HG02970 (cell line): Measurements from ENCODE around the gene MGRN1.
A peak's percentile ranks its signal among the peaks of the same experiment; 100 is the strongest.

Experiments used
- ATAC-seq: cut with Tn5 transposase; IDR thresholded peaks from one replicate; pipeline ENCODE4 v1.9.1; 2021; ENCODE audit warnings: mild to moderate bottlenecking, moderate library complexity, moderate number of reproducible peaks; ENCODE audit not compliant: unreplicated experiment, low FRiP score

MGRN1 gene

GRCh38 chr16:4603624-4604170 is 20.9 kb upstream of the MGRN1 start:
- ATAC-seq = no peak

DNA sequence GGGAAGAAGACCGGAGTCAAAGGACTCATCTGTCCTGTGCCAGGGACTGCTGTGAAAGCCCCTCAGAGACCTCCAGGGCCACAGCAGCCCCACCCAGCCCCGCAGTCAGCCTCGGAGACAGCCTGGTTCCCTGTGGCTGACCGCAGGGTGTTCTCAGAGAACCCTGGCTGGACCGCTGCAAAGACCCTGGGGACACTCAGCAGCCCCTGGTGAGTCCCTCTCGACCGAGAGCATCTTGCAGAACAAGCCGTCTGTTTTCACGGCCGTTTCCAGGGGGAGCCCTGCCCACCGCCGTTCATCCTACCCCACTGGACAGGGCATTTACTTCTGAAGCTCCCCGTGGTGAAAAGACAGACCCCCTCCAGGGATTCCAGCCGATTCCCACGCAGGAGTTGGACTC is 20.2 kb upstream of the MGRN1 start:
- no peak for ATAC-seq

- ATAC-seq = no peak
Observed at GRCh38 chr16:4606354-4606753, 18.3 kb upstream of the MGRN1 start.

DNA sequence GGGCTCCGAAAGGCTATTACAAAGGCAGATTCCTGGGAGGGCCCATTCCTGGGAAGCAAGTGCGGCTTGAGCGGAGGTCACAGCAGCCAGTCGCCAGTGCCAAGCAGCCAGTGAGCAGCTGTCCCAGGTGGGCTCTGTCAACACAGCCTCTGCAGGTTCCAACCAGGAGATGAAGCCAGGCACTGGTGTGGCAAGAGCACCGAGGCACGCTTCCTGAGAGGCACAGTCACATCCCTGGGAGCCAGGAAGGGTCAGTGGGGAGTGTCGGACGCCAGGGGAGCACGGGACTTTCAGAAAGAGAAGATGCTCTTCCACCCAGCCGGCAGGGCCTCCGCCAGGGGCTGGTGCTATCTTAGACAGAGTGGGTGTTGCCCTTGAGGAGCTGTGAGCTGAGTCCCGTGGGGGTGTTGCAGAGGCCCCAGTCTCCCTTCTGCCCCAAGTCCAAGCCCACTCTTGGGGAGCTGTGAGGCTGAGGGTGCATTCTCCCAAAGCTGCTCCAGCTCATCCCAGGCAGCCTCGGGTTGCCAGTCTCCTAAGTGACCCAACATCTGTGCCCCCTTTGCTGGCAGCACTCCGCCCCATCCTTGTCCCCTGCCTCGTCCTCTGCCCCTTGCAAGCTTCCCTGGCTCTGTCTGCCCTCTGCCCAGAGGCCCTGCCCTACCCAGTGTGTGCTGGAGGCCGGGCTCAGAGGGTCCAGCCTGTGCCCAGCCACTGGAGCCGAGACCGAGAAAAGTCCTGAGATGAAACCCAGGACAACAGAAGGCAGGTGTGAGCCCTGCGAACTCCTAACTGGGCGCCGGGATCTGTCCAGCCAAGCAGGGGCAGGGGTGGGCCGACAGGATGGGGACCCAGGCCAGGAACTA is 16.6 kb upstream of the MGRN1 start:
- ATAC-seq = no peak

GRCh38 chr16:4608704-4608980 is 16.0 kb upstream of the MGRN1 start:
- no peak for ATAC-seq

DNA sequence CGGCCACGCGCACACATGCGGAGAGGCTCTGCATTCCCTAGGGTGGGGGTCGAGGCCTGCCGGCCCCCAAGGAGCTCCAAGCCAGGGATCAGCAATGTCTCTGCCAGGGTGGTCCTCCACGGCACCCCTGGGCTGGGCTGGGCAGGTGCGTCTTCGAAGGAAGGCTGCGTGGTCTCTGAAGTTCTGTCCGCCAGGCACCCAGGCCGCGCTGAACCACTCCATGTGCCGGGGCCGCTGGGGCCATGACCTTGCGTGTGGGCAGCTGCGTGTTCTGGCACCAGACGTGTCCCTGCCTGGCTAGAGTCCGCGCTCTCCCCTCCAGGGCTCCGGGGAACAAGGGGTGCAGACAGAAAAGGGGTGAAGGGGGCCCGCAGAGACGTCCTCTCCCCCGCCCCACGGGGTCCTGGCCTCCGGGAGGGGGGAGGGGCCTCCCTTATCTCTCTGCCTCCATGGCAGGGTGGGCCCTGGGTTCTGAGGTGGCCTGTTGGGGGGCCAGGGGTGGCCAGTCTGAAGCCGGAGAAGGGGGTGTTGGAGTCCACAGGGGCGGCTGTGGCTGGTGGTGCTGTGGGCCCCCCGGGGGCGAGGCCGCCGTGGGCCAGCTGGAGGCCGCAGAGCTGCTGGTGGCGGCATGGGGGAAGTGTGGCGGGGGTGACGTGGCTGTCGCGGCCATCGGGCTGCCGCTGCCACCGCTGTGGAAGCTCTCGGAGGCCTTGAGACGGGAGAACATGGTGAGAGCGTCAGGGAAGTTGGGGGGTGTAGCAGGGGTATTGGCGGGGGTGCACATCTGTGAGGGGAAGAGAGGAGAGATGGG is 15.2 kb upstream of the MGRN1 start:
- no peak for ATAC-seq

GRCh38 chr16:4610011-4611005 is 14.3 kb upstream of the MGRN1 start:
- ATAC-seq = no peak

DNA sequence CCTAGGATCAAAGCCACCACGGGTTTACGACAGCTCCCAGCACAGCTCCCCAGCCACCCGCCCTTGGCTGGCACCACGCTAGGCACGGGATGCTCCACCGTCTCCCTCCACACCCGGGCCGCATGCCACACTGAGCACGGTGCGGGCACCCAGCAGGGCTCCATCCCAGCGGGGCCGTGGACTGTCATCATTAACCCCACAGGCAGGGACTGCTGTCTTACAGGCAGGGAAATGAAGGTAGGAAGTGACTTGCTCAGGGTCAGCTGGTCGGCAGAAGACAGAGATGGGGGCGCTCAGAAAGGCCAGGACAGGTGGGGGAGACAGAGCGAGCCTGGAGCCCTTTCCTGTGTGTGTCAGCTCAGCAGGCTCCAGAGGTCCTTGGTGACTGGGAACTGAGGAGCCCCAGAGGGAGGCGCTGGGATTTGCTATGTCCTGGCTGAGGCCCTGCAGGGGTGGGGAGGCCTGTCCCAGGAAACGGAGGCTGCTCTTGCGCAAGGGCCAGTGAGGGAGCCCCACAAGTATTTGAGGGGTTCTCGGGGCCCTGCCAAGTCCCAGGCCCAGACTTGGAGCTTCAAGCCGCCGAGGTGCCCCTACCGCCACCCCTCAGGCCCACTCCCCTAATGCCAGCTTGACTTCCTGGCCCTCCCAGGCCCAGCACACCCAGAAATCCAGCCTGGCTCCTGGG is 13.1 kb upstream of the MGRN1 start:
- no peak for ATAC-seq

GRCh38 chr16:4612474-4612931 is 12.1 kb upstream of the MGRN1 start:
- no peak for ATAC-seq

DNA sequence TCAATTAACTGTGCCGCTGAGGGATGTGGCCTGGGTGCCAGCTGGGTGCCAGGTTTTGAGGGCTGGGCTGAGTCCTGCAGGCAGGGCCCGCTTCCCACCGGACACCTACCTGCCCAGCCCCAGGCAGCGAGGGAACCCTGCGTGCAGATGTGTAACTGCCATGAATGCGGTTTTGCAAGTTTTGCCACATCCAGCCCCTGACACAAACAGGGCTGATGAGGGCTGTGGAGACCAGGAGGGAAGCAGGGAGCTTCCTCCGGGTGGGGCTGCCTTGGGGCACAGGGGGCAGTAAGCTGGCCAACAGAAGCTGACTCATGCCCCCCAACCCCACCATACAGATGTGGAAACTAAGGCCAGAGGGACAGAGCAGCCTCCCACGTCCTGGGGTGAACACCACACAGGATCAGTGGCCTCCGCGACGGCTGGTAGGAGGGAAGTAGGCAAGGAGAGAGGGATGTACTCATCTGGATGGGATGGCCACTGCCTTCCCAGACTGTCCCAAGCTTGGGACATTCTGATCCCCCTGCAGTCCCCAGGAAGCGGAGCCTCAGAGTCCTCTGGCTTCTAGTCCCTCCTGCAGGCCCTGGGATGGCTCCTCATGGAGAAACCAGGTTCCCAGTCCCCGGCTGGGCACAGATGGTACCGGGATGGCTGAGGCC is 11.5 kb upstream of the MGRN1 start:
- no peak for ATAC-seq

DNA sequence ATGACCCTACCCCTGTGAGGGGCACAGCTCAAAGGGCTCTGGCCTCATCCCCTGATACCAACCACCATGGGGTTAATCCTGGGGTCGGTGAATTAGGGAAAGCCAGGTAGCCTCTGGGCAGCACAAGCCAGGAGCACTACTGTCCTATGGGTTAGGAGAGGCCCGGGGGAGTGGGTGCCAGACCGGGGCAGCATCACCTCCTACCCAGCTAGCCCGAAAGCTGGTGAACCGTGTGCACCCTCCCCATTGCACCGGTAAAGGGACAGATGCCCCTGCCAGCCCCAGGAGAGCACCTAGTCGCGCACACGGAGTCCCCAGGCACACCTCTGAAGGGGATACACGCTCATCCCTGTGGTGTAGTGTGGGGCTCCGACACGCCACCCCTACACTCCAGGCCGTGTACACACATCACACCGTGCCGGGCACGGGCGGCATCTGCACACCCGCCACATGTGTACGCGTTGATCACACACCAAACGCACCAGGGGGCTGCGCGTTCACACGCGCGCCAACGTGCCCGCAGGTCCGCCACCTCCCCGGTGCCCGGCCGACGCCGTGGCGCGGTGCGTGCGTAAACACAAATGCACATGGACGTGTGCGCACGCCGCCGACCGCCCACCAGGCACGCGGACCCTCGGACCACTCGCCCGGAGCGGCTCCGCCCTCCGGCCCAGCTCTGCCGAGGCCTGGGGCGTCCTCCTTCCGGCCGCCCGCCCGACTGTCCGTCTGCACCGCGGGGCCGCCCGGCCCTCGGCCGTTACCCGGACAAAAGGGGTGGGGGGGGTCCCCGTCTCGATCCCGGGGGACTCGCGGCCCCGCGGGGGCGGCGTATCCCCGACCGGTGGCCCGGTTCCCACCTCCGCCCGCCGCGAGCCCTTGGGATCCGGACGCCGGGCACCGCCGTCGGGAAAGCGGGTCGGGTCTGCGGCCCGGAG is 10.7 kb upstream of the MGRN1 start:
- ATAC-seq = no peak

DNA sequence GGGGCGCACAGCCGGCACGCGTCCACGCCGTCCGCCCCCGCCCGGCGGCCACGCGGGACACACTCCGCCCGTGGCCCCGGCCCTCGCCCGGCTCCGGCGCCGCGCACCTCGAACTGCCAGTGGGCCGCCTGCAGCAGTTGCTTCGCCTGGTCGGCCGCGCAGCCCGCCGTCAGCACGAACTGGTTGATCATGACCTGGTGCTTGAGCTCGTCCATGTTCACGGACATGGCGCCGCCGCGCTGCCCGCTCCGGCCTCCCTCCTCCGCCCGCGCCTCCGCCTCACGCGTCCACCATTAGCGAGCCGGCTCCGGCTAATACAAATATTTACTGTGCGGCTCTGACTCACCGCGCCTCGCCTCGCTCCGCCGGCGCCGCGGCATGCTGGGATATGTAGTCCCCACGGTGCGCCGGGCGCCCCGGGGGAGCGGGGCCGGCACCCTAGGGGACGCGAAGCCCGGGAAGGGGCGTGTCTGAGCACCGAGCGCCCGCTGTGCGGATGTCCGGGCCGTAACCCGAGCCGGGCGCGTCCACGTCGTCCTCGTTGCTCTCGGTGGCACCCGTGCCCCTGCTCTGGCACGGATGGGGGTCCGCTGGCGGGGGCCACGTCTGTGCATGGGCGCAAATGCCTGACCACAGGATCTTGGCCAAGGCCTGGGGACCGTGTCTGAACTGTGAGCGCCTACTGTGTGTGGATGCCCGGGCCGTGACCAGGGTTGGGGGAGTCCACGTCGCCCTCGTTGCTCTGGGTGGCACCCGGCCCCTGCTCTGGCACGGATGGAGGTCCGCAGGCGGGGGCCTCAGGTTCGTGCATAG is 9.8 kb upstream of the MGRN1 start, which contains the start of gene UBALD1:
Gene UBALD1 (minus strand): TSS at position 318 of the 813 bp plus-strand sequence. CDS start 91 bp downstream, at position 227.
- peak; percentile 47 for ATAC-seq

DNA sequence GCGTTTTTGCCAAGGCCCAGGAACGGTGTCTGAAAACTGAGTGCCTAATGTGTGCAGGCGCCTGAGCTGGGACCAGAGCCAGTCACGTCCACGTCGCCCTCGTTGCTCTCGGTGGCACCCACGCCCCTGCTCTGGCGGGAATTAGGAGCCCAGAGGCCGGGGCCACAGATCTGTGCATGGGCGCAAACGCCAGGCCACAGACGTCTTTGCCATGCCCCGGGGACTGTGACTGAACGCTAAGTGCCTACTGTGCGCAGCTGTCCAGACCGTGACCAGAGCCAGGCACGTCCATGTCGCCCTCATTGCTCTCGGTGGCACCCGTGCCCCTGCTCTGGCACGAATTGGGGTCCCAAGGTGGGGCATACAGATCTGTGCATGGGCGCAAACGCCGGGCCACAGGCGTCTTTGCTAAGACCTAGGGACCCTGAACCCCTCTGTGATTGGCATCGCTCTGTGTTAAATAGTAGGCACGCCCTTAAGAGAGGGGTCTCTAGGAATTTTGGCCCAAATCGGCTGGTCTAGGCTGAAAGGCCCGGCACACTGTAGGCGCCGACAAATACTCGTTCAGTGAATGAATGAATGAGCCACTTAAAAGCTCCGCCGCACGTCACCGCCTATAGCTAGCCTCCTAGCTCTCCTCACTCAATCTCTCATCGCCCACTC is 9.1 kb upstream of the MGRN1 start:
- ATAC-seq = no peak

- ATAC-seq = peak; percentile 62
Observed at GRCh38 chr16:4616047-4616811, 8.4 kb upstream of the MGRN1 start.

GRCh38 chr16:4617880-4618279 is 6.7 kb upstream of the MGRN1 start:
- ATAC-seq = no peak
